ENCODE measurements around the gene ULK4.
"Not testable (repeated sequence)": the region's sequence is repeated elsewhere in the genome, so short reads cannot be mapped to it uniquely, and the experiment has no call there.

DNA sequence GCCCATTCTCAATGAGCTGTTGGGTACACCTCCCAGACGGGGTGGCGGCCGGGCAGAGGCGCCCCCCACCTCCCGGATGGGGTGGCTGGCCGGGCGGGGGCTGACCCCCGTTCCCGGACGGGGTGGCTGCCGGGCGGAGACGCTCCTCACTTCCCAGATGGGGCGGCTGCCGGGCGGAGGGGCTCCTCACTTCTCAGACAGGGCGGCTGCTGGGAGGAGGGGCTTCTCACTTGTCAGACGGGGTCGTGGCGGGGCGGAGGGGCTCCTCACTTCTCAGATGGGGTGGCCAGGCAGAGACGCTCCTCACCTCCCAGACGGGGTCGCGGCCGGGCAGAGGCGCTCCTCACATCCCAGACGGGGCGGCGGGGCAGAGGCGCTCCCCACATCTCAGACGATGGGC, 21.2 kb upstream of the ULK4 start:
- not testable (repeated sequence) for TF ChIP-seq CTCF (IDR thresholded peaks at IDR 0.05 in 4 of 5, conservative IDR thresholded peaks at IDR 0.05 in 1 of 5); POLR2A (IDR thresholded peaks at IDR 0.05)

Data from gastrocnemius medialis (tissue), 4 donors.